Measurements from ENCODE around the gene TAGAP. TPM values are rescaled to one million over a fixed set of nuclear protein-coding genes. Genes with fewer than 3 reads are reported as not detected.

TAGAP gene
- total RNA-seq, 4 donors from 2014 or later: 1.7 to 8.5 (median 3.3) TPM

GRCh38 chr6:159064477-159064876 is 19.7 kb upstream of the TAGAP start:
- no peaks in the 10 kb centered on the region for H3K9me3 ChIP-seq
- no peak overlapping the region for H3K4me3 ChIP-seq
- H3K27ac ChIP-seq: peak overlapping the region; percentile 65 to 83
- no peaks in the 10 kb centered on the region for H3K4me1 ChIP-seq
- intact Hi-C loops (cut with DNase I; ENCODE audit: low total_unique reads): no loop called here
- H3K27me3 ChIP-seq: no peaks in the 10 kb centered on the region
- no peaks in the 10 kb centered on the region for H3K36me3 ChIP-seq
- no peak for TF ChIP-seq POLR2A (IDR thresholded peaks at IDR 0.05)
- TF ChIP-seq CTCF (IDR thresholded peaks at IDR 0.05): no peak
- no peak for DNase-seq

- Histone ChIP-seq H3K27ac (peak overlapping the region in 1 of 2 donors; percentile 46), H3K27me3 (no peaks in the 10 kb centered on the region), H3K36me3 (no peaks in the 10 kb centered on the region), H3K4me3 (no peak overlapping the region), H3K9me3 (no peaks in the 10 kb centered on the region), H3K4me1 (no peaks in the 10 kb centered on the region)
- intact Hi-C loops (cut with DNase I; ENCODE audit: low total_unique reads): no loop called here
- no peak for DNase-seq
- no peak for TF ChIP-seq POLR2A (IDR thresholded peaks at IDR 0.05)
- no peak for TF ChIP-seq CTCF (IDR thresholded peaks at IDR 0.05)
Measured at GRCh38 chr6:159063549-159063948, 18.8 kb upstream of the TAGAP start.

GRCh38 chr6:159062976-159063375 is 18.2 kb upstream of the TAGAP start:
- no peaks in the 10 kb centered on the region for H3K36me3 ChIP-seq
- H3K9me3 ChIP-seq: no peaks in the 10 kb centered on the region
- no peaks in the 10 kb centered on the region for H3K4me1 ChIP-seq
- H3K27me3 ChIP-seq: no peaks in the 10 kb centered on the region
- intact Hi-C loops (cut with DNase I; ENCODE audit: low total_unique reads): no loop called here
- peak overlapping the region in 1 of 2 donors; percentile 46 for H3K27ac ChIP-seq
- no peak overlapping the region for H3K4me3 ChIP-seq
- no peak for DNase-seq
- TF ChIP-seq CTCF (IDR thresholded peaks at IDR 0.05): no peak
- no peak for TF ChIP-seq POLR2A (IDR thresholded peaks at IDR 0.05)

GRCh38 chr6:159062564-159062945 is 17.8 kb upstream of the TAGAP start:
- peak overlapping the region in 1 of 2 donors; percentile 23 for H3K27ac ChIP-seq
- intact Hi-C loops (cut with DNase I; ENCODE audit: low total_unique reads): no loop called here
- TF ChIP-seq CTCF (IDR thresholded peaks at IDR 0.05): no peak
- TF ChIP-seq POLR2A (IDR thresholded peaks at IDR 0.05): no peak
- no peaks in the 10 kb centered on the region for H3K9me3 ChIP-seq
- H3K4me3 ChIP-seq: no peak overlapping the region
- H3K36me3 ChIP-seq: no peaks in the 10 kb centered on the region
- H3K27me3 ChIP-seq: no peaks in the 10 kb centered on the region
- no peaks in the 10 kb centered on the region for H3K4me1 ChIP-seq
- DNase-seq: no peak

GRCh38 chr6:159061805-159062563 is 17.2 kb upstream of the TAGAP start:
- DNase-seq: no peak
- Histone ChIP-seq H3K36me3 (no peaks in the 10 kb centered on the region), H3K4me3 (no peak overlapping the region), H3K27me3 (no peaks in the 10 kb centered on the region), H3K27ac (no peak overlapping the region), H3K4me1 (no peaks in the 10 kb centered on the region), H3K9me3 (no peaks in the 10 kb centered on the region)
- intact Hi-C loops (cut with DNase I; ENCODE audit: low total_unique reads): no loop called here
- TF ChIP-seq POLR2A (IDR thresholded peaks at IDR 0.05): no peak
- no peak for TF ChIP-seq CTCF (IDR thresholded peaks at IDR 0.05)
